K562 (cell line): Measurements from ENCODE around the gene BMP6. TPM values are rescaled to one million over a fixed set of nuclear protein-coding genes. Genes with fewer than 3 reads are reported as not detected.
A peak's percentile ranks its signal among the peaks of the same experiment; 100 is the strongest.

Experiments
- ATF2 ChIP-seq: sonication (generic); formaldehyde crosslinking; IDR thresholded peaks from 2 replicates; pipeline ENCODE4 v1.8.1; 2022; ENCODE audit warnings: missing genetic modification reagents
- CC2D1A ChIP-seq: fragments of 450-650 bp; IDR thresholded peaks from 2 replicates; pipeline ENCODE4 v1.6.1; 2017; ENCODE audit warnings: mild to moderate bottlenecking
- CHCHD3 ChIP-seq: fragments of 250-450 bp; sonication (Bioruptor Pico); IDR thresholded peaks from 2 replicates; pipeline ENCODE4 v2.1.2; 2022; ENCODE audit warnings: mild to moderate bottlenecking
- NFE2 ChIP-seq: IDR thresholded peaks from 2 replicates; pipeline ENCODE4 v1.6.1; 2014; ENCODE audit warnings: antibody characterized with exemption, low read depth
- NONO ChIP-seq, 2 experiments: fragments of 200-400 bp in 1 of 2; fragments of 450-650 bp in 1 of 2; formaldehyde crosslinking in 1 of 2; IDR thresholded peaks; 2 replicates each; pipeline ENCODE4 v1.6.1; 2017; ENCODE audit warnings: low read depth in 2 of 2, mild to moderate bottlenecking in 2 of 2, moderate library complexity in 2 of 2, low read length in 1 of 2
- NR0B1 ChIP-seq: fragments of 450-650 bp; IDR thresholded peaks from one replicate; pipeline ENCODE4 v1.6.1; 2018; ENCODE audit warnings: mild to moderate bottlenecking, moderate library complexity; ENCODE audit not compliant: partially characterized antibody
- PHB ChIP-seq: fragments of 250-450 bp; sonication (Bioruptor Pico); IDR thresholded peaks from 2 replicates; pipeline ENCODE4 v1.5.0; 2021
- POLR2A ChIP-seq: fragments of 450-650 bp; conservative IDR thresholded peaks from 2 replicates; pipeline ENCODE4 v1.6.1; 2016
- PTBP1 ChIP-seq: fragments of 200-400 bp; formaldehyde crosslinking; IDR thresholded peaks from 2 replicates; pipeline ENCODE4 v1.6.1; 2017; ENCODE audit warnings: low read depth, low read length
- RCOR1 ChIP-seq, 2 experiments: IDR thresholded peaks; 2 replicates each; pipeline ENCODE4 v1.6.1; 2012; ENCODE audit warnings: low read depth in 2 of 2, low read length in 2 of 2, borderline replicate concordance in 1 of 2, improper control_type of control experiment in 1 of 2
- RFX5 ChIP-seq: IDR thresholded peaks from 2 replicates; pipeline ENCODE4 v1.6.1; 2011; ENCODE audit warnings: low read depth, mild to moderate bottlenecking, improper control_type of control experiment, low read length
- SMAD1 ChIP-seq: fragments of 150-350 bp; IDR thresholded peaks from 2 replicates; pipeline ENCODE4 v1.6.1; 2014; ENCODE audit warnings: low read length, low read depth; ENCODE audit not compliant: partially characterized antibody
- TEAD1 ChIP-seq, 2 experiments: fragments of 450-650 bp in 1 of 2; sonication (generic) in 1 of 2; formaldehyde crosslinking; IDR thresholded peaks; 2 replicates each; pipeline versions ENCODE4 v1.4.0 to v1.8.0; 2020 to 2022; ENCODE audit warnings: mild to moderate bottlenecking in 2 of 2, missing genetic modification reagents in 1 of 2
- TRIM28 ChIP-seq: fragments of 450-650 bp; IDR thresholded peaks from 2 replicates; pipeline ENCODE4 v1.6.1; 2017
- ZBTB12 ChIP-seq: fragments of 250-450 bp; sonication (Bioruptor Pico); IDR thresholded peaks from 2 replicates; pipeline ENCODE4 v1.4.0; 2020
- ZBTB8A ChIP-seq: fragments of 450-650 bp; IDR thresholded peaks from 2 replicates; pipeline ENCODE4 v1.6.1; 2018; ENCODE audit warnings: mild to moderate bottlenecking, moderate library complexity; ENCODE audit not compliant: partially characterized antibody
- ZHX1 ChIP-seq: fragments of 150-350 bp; conservative IDR thresholded peaks from 2 replicates; pipeline ENCODE4 v1.6.1; 2014; ENCODE audit warnings: low read length
- ZKSCAN1 ChIP-seq: fragments of 150-350 bp; IDR thresholded peaks from 2 replicates; pipeline ENCODE4 v1.6.1; 2016; ENCODE audit warnings: low read depth, low read length
- ZNF133 ChIP-seq: fragments of 250-450 bp; sonication (Bioruptor Pico); IDR thresholded peaks from 2 replicates; pipeline ENCODE4 v1.4.0; 2020; ENCODE audit warnings: mild to moderate bottlenecking
- ZNF232 ChIP-seq: sonication (generic); formaldehyde crosslinking; IDR thresholded peaks from 2 replicates; pipeline ENCODE4 v1.8.0; 2022; ENCODE audit warnings: mild to moderate bottlenecking, missing genetic modification reagents
- ZNF695 ChIP-seq: fragments of 450-650 bp; formaldehyde crosslinking; IDR thresholded peaks from 2 replicates; pipeline ENCODE4 v1.4.0; 2020; ENCODE audit warnings: mild to moderate bottlenecking, moderate library complexity
- polyA plus RNA-seq, 8 experiments: library from polyadenylated mRNA; depleted of rRNA in 4 of 8; stranded (reverse) in 5 of 8; unstranded in 3 of 8; fragments of >200 nt; fragmentation: Nextera tagmentation in 2 of 8; fragmentation: Illumina TruSeq in 1 of 8; extraction: Ambion mirVana in 2 of 8; extraction: Trizol in 1 of 8; gene quantifications; 2 replicates each; pipeline versions ENCODE4 v1.2.1 to v1.2.3, GENCODE V29; 2011 to 2014; ENCODE audit warnings: inconsistent platforms in 1 of 8, missing spikeins in 1 of 8
- total RNA-seq, 7 experiments: library from RNA; depleted of rRNA in 6 of 7; stranded (reverse); fragments of >200 nt in 6 of 7; fragmentation: Illumina TruSeq in 2 of 7; extraction: Trizol in 2 of 7; gene quantifications; 2 replicates each; pipeline versions ENCODE4 v1.2.1 to v1.2.3, GENCODE V29; 2011 to 2021; ENCODE audit warnings: low replicate concordance in 1 of 7
- TF ChIP-seq, protein P1 (sequence below): fragments of 450-650 bp; formaldehyde crosslinking; IDR thresholded peaks from 2 replicates; pipeline ENCODE4 v1.4.0; 2020; ENCODE audit warnings: mild to moderate bottlenecking

BMP6 gene
- total and polyA plus RNA-seq, 9 of the 15 experiments (the other 6 are each of a cell fraction or from before 2014, with no cell fraction given) = 0.01 to 0.13 (median 0.06) TPM; not detected in 3

GRCh38 chr6:7701212-7701834 lies 24.6 kb upstream of the BMP6 start (continued):
- TF ChIP-seq SMAD1 (no peak), CHCHD3 (CRISPR knock-in tag) (no peak), TRIM28 (peak; percentile 94), RCOR1 (IDR thresholded peaks at IDR 0.05; ENCODE audit: borderline replicate concordance in 1 of 2, low read depth in 2 of 2, low read length in 2 of 2) (peak in 1 of 2 experiments; percentile 70; a peak in 1 of 4 replicates), ATF2 (no peak), ZNF695 (CRISPR knock-in tag) (no peak), NFE2 (0 out of 2 replicates have a peak, but pooled peaks have one; percentile 21), ZNF133 (CRISPR knock-in tag) (no peak), NR0B1 (no peak), ZHX1 (no peak), POLR2A (no peak), ZKSCAN1 (no peak), CC2D1A (peak; percentile 70; the same call in 1 of the 2 replicates), TEAD1 (CRISPR knock-in tag; IDR thresholded peaks at IDR 0.05) (no peak), NONO (IDR thresholded peaks at IDR 0.05; ENCODE audit: low read depth in 2 of 2, low read length in 1 of 2) (no peak), ZBTB12 (CRISPR knock-in tag) (no peak), PHB (CRISPR knock-in tag) (no peak), ZNF232 (CRISPR knock-in tag) (no peak), RFX5 (no peak), ZBTB8A (no peak), PTBP1 (no peak)
- TF ChIP-seq, protein P1, sequence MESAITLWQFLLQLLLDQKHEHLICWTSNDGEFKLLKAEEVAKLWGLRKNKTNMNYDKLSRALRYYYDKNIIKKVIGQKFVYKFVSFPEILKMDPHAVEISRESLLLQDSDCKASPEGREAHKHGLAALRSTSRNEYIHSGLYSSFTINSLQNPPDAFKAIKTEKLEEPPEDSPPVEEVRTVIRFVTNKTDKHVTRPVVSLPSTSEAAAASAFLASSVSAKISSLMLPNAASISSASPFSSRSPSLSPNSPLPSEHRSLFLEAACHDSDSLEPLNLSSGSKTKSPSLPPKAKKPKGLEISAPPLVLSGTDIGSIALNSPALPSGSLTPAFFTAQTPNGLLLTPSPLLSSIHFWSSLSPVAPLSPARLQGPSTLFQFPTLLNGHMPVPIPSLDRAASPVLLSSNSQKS (CRISPR knock-in tag) = no peak
